ENCODE measurements around the gene SLC12A4.

The SLC12A4 gene

GRCh38 chr16:67964477-67965131 is 3.8 kb downstream of the SLC12A4 start:
- TF ChIP-seq SPI1 (IDR thresholded peaks at IDR 0.05; ENCODE audit: borderline replicate concordance, low read depth) (no peak), CTCF (IDR thresholded peaks at IDR 0.05; ENCODE audit: insufficient read depth, low read length) (no peak), GABPA (IDR thresholded peaks at IDR 0.05; ENCODE audit: low read depth) (no peak), POLR2AphosphoS5 (IDR thresholded peaks at IDR 0.05; ENCODE audit: low read depth) (no peak), REST (IDR thresholded peaks at IDR 0.05; ENCODE audit: insufficient replicate concordance, low read depth) (no peak)
- DNase-seq (ENCODE audit: low read depth in 1 of 2, low spot score in 1 of 2): no peak
- Histone ChIP-seq H3K4me3 (replicated peaks; ENCODE audit: insufficient read depth, low read length) (no peak overlapping the region), H3K27ac (replicated peaks) (no peak overlapping the region), H3K27me3 (ENCODE audit: insufficient read depth, poor library complexity, severe bottlenecking) (no peaks in the 10 kb centered on the region)

GRCh38 chr16:67963662-67964321 is 4.6 kb downstream of the SLC12A4 start:
- DNase-seq (ENCODE audit: low read depth in 1 of 2, low spot score in 1 of 2): no peak
- no peak overlapping the region for H3K4me3 ChIP-seq (replicated peaks; ENCODE audit: insufficient read depth, low read length)
- H3K27me3 ChIP-seq (ENCODE audit: insufficient read depth, poor library complexity, severe bottlenecking): no peaks in the 10 kb centered on the region
- TF ChIP-seq CTCF (IDR thresholded peaks at IDR 0.05; ENCODE audit: insufficient read depth, low read length): no peak
- TF ChIP-seq SPI1 (IDR thresholded peaks at IDR 0.05; ENCODE audit: borderline replicate concordance, low read depth): no peak
- no peak for TF ChIP-seq GABPA (IDR thresholded peaks at IDR 0.05; ENCODE audit: low read depth)
- TF ChIP-seq POLR2AphosphoS5 (IDR thresholded peaks at IDR 0.05; ENCODE audit: low read depth): no peak
- H3K27ac ChIP-seq (replicated peaks): no peak overlapping the region

- H3K27me3 ChIP-seq (ENCODE audit: insufficient read depth, poor library complexity, severe bottlenecking): no peaks in the 10 kb centered on the region
- H3K4me3 ChIP-seq (replicated peaks; ENCODE audit: insufficient read depth, low read length): no peak overlapping the region
- no peak for DNase-seq (ENCODE audit: low read depth in 1 of 2, low spot score in 1 of 2)
- TF ChIP-seq REST (IDR thresholded peaks at IDR 0.05; ENCODE audit: insufficient replicate concordance, low read depth) (no peak), POLR2AphosphoS5 (IDR thresholded peaks at IDR 0.05; ENCODE audit: low read depth) (no peak), GABPA (IDR thresholded peaks at IDR 0.05; ENCODE audit: low read depth) (no peak), CTCF (IDR thresholded peaks at IDR 0.05; ENCODE audit: insufficient read depth, low read length) (no peak), SPI1 (IDR thresholded peaks at IDR 0.05; ENCODE audit: borderline replicate concordance, low read depth) (no peak)
- H3K27ac ChIP-seq (replicated peaks): no peak overlapping the region
Measured at GRCh38 chr16:67963292-67963661, 5.2 kb downstream of the SLC12A4 start.

All from HL-60 (cell line).